Embryonic facial prominence (tissue), 1 donor: ENCODE measurements around the gene GNPTAB.

Source experiments
- DNase-seq: peaks from one replicate; pipeline ENCODE4 v3.0.0-alpha.2; 2016; ENCODE audit errors: extremely low spot score

The GNPTAB gene

DNA sequence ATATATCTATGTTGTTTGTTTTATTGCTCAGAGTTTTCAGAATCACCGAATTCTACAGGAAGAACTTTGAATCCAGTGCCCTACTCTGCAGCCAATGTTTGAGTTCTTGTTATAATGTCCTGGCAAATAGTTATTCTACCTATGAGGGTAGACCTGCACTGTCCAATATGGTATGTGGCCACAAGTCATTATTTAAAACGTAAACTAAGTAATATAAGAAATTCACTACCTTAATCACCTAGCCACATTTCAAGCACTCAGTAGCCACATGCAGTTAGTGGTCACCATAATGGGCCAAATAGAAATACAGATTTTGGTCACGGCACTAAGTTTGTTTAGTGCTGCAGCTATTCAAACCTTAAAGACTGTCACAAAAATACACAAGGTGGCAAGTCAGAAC is 26.4 kb downstream of the GNPTAB start:
- no peak for DNase-seq

DNA sequence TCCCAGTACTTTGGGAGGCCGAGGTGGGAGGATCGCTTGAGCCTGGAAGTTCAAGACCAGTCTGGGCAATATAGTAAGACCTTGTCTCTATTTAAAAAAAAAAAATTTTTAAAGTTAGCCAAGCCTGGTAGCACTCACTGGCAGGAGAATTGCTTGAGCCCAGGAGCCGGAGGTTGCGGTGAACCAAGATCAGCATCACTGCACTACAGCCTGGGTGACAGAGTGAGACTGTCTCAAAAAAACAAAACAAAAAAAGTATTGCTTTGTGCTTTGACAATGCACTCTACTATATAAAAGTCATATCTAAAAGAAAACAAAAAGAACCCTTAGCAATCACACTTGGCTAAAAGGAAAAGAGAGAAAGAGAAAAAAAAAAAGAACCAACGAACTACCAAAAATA is 26.8 kb downstream of the GNPTAB start:
- DNase-seq = no peak

DNA sequence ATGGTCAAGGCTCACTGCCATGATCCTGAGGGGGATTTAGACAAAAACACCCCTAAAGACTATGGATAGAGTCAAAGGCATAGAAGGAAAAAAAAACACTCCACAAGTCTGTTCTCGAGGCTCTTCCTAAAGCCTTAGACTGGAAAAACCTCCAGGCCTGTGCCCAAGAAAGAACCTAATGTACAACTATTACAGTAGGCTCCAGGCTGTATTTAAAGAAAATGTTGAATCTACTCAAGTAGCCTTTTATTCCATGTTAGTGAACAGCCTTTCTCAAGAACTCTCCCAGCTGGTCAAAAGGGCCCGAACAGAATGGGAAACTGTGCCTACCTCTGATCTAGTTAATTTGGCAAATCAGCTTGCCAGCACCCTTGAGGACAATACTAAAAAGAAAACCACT is 28.3 kb downstream of the GNPTAB start:
- no peak for DNase-seq

DNA sequence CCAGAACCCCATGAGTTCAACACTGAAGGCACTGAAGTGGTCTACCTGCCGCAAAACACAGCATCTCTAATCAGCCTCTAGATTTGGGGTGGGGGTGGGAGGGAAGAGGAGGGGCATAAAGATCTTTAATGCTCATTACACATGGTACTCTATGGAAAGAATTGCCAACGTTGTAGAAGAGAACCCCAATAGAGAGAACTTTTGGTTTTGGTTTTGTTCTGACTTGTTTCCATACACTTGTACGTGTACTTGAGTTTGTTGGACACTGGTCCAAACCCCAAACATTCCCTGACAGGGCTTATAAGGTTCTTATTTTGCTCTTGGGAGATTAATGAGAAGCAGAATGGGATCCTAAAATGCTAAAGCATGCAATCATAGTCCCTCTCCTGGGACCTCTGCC is 31.0 kb downstream of the GNPTAB start:
- DNase-seq = no peak

DNA sequence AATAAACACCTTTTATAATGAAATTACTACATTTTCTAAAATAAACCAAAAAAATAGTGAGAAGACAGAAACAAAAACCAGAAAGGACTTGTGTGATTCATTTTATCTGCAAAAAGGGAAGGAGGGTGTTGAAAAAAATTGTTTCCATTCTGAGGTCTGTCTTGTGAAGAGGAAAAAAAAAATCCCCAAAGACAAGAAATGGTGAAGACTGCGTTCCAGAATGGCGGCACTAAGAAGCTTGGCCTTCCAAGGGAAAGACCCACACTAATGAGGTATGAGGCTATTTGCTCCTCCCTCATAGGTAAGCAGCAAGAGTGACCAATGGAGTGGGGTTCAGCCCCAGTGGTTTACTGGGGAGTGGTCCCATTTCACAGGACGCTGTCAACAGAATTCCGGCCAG is 35.0 kb downstream of the GNPTAB start:
- no peak for DNase-seq

DNA sequence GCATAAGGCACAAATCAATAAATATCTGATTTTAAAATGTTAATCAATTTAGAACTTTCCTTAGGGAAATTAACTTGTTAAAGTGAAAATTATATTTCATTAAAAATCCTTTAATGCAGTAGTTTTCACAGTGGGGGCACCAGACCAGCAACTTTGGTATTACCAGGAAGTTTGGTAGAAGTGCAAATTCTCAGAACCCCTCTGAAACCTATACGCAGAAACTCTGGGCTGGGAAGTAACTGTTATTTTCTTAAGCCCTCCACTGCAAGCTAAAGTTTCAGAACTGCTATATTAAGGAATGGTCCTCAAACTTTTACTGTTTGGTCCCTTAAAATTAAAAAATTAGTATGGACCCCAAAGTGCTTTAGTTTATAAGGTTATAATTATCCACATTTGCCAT is 35.7 kb downstream of the GNPTAB start:
- no peak for DNase-seq

DNA sequence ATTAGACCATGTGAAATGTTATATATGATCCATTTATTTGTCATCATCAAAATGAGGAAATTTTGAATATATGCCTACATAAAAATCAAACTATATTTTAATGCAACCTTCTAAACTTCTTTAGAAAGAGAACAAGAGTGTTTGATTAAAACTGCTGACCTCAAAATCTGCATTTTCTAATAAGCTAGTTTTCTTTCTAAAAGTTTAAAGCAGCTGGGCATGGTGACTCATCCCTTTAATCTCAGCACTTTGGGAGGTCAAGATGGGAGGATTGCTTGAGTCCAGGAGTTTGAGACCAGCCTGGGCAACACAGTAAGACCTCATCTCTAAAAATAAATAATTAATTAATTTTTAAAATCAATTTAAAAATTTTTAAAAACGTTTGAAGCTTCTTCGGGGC is 36.2 kb downstream of the GNPTAB start:
- no peak for DNase-seq

DNA sequence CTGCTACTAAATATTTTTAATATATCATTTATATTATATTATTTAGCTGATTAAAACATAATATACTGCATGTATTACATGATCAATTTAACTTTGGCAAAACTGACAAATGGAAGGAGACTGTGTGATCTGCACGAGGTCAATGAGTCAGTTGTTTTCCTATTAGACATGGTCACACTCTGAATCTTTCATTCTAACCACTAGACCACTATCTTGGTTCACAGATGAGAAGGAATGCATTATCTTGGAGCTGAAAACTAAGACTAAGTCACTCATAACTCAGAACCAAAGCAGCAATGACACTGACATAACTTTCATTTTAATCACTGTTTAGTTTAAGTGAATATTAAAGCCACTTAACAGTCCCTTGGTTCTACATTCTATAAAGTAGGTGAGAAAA is 37.4 kb downstream of the GNPTAB start:
- DNase-seq = no peak

DNA sequence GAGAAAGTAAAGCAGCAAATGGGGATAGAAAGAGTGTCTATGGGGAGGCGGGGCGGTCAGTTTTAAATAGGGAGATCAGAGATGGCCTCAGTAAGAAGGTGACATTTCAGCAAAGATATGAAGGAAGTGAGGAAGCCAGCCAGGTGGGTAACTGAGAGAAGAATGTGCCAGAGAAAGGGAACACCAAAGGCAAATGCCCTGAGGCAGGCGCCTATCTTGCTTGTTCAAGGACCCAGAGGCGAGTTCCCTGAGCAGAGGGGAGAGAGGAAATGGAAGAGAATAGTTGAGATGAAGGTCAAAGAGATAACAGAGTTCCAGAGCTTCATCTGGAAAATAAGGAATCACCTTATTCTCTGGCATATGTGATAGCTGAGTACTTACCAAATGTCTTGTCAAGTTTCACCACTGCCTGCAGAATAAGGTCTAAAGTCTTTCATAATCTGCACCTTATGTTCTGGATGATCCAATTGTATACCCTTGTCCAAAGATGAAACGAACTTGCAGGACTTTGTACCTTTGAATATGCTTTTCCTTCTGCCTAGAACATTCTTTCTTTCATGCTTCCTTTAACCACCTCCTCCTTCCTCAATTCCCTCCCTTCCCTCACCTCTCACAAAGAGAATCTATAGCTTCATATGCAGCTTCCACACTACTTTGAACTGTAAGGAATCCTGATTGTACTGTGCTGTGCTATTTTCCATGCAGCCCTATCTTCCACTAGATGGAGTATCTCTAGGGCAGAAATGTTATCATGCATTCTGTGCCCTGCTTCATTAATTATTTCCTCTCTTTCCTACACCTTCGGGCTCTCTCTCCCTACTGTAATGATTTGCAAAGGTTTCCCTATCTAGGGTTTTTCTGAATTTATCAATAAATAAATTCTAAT is 38.5 kb downstream of the GNPTAB start:
- no peak for DNase-seq

DNA sequence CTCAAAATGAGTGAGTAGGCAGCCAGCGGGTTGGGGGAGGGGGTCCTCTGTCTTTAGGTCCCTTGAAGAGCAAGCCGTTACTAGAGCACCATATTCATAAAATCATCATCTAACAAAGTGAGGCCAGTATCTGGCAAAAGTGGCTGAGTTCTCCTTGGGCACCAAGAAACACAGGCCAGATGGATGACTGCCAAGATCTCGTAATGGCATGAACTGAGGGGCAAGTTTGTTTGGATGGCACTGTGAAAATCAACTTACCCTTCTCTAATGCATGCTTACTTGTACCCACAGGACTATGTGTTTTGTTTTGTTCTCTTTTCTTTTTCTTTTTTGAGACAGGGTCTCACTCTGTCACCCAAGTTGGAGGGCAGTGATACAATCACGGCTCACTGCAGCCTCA is 41.6 kb downstream of the GNPTAB start:
- no peak for DNase-seq

DNA sequence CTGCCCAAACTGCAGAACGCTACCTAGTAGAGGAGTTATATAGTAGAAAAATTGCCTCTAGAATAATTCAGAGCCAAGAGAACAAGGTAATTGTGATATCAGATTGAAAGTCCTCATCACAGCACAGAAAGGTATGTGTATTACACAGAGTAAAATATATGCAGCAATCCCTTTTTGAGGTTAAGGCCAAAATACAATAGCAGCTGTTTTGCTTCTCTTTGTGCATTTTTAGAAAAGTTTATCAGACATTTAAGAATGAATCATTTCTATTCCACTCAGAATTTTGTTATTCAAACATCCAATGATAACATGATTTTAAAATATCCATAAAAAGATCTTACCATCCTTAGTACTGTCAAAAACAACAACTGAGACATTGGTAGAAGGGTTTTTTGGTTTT is 45.1 kb downstream of the GNPTAB start:
- DNase-seq = no peak

DNA sequence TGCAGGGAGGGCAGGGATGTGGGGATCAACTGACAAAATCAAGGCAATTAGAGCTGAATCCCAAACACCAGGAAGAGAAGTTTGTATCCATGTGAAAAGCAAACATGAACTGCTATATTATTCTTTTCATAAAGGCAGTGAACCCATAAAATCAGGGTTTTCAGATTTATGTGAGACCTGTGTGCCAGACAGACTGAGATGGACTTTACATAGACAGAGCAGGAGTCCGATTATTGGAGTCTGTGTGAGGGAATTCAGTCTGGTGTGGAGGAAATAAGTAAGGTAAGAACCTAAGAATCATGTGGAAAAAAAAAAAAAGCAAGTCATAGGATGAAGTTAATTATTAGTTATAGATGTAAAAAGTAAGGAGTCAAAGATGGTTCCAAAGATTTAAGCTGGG is 46.4 kb downstream of the GNPTAB start:
- no peak for DNase-seq

DNA sequence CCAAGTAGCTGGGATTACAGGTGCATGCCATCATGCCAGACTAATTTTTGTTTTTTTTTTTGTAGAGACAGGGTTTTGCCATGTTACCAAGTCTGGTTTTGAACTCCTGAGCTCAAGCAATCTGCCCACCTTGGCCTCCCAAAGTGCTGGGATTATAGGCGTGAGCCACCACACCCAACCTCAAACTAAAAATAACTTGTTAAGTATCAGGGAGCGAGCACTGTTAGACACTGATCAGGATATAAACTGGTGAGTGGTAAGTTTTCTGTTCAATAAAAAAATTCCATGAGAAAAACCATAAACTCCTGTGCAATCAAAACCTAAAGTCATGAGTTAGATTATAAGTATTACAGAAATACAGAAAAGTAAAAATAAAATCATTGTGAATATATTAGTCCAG is 46.9 kb downstream of the GNPTAB start:
- DNase-seq = no peak

DNA sequence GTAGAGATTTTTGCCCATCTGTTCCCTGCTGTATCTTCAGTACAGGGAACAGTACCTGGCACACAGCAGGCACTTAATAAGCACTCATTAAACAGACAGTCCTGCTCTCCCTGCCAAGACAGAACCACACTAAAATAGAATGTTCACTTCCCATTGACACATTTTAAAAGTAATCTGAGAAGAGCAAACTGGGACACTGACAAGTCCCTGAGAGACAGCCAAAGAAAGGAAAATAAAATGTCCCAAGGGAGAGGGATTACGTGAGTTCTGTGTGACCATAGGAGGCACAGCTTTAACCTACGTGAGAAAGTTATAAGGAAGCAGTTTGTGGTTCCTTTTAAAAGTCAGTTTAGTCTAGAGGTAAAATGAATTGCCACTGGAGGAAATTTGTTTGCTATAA is 47.6 kb downstream of the GNPTAB start:
- no peak for DNase-seq

DNA sequence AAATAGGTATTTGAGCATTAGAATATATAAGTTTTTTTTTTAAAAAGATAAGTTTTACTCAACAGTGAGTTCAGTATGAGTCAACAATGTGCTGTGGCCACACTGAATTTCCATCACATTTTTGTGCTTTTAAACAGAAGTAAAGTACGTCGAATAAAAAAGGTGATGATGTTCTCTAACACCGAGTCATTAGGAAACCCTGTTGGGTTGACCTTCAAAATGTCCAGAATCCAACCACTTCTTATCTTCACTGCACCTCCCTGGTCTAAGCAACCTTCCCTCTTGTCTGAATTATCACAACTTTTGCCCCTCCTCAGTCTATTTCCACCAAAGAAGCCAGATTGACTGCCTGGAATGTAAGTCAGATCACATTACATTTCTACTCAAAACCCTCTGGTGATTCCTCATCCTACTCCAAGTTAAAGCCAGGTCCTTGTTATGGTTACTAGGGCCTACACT is 48.5 kb downstream of the GNPTAB start:
- no peak for DNase-seq

DNA sequence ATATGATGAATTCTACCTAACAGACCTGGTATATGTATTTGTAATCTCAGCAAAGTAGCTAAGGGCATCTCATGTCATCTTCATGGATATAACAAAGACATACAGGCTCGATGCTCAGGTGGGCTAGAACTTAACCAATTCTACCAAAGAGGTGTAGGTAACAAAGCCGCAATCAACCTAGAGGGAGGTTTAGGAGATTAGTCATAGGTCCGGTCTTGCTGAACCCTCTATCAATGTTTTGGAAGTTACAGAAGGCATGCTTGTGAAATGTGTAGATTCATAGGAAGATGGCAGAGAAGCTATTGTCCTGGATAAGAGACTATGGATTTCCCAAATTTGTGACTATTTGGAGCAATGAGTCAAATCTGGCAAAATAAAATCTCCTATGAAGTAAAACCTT is 48.9 kb downstream of the GNPTAB start:
- DNase-seq = no peak

DNA sequence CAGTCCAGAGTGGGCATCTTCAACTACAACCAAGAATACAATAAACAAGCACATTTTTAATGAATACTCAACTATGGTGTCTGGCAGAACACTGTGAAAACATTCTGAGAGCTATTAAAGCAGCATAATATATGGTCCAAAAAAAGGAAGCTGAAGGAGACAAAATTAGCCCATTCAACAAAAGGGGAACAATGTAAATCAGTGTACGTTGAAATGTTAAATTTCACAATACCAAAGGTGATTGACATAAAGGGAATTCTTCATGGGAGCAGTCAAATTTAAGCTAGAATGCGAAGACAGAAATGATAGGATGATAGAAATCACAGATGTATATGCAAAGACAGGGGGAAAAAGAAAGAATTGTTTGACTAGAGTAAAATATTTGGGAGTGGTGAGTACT is 50.2 kb downstream of the GNPTAB start:
- DNase-seq = no peak

DNA sequence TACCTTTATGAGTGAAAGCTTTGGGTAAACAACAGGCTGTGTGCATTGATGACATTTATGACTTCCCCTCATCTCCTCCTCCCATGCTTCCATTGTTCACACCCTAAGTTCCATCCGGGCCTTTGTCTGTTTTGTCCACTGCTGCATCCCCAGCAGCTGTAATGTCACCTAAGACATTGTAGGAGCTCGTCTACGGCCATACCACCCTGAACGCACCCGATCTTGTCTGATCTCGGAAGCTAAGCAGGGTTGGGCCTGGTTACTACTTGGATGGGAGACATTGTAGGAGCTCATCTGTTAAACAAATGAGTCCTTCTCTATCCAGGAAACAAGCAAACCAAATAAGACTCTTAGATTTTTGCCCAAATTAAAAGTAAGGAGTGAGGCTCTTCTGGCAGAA is 51.1 kb downstream of the GNPTAB start:
- no peak for DNase-seq

DNA sequence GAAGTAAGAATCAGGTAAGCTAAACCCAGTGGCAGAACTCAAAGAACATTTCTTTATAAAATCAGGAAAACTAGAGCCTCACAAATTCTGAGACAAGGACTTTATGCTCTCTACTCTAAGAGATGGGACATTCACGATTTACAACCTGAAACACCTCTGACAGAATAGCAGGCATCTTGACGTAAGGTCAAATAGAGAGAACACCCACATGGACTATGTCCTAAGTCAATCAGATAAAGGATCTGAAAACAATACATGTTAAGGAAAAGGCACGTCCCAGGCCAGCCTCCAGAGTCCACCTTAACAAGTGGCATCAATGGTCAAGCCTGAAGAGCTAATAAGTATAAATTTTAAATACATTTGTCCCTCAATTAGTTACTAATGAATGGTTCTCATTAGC is 51.6 kb downstream of the GNPTAB start:
- DNase-seq = no peak

DNA sequence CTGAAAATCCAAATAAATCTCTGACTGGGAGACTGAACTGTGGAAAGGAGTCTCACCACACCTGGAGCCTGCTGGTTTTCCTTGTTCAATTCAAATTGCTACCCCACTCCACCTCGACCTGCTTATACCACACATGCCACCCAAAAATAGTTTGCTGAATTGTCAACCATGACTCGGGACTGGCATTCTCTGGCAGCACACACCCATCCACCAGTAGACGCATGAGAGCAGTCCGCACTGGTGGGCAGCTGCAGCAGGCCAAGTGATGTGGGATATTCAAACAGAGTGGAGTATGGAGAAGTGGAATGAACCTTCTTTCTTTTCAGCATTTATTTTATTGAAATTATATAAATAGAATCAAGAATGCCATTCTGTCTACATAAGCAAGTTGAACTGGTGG is 52.8 kb downstream of the GNPTAB start:
- DNase-seq = no peak

DNA sequence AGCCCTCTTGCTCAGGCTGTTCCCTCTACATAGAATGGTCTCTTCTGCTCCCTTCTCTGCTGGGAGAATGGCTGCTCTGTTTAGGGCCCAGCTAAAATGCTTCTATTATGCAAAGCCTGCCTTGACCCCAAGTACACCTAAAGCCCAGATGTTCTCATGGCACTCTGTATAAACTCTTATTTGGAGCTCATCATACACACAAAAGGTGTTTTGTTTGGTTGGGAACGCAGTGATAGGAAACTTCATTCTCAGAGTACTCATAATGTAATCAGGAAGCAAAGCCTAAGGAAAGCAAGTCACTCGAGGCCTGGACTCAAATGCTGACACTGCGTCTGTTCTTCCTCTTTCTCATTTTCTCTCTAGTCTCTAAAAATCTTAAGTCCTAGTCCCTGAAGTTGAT is 53.3 kb downstream of the GNPTAB start:
- no peak for DNase-seq

DNA sequence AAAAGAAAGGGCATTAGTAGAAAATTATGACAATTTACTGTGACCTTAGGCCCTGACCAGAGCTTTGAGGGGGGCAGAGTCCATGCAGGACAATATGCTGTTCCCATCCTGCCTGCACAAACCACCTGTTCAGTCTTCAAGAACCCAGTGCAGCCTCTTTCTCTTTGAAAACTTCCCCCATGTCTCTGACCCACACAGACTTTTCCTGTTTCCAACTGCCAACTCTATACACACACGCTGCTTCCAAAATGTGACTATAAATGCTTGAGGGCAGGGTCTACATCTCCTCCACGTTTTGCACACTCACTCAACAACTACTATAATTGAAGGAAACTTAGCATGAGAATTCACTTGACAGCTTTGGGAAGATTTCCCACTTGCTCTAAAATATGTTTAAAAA is 54.9 kb downstream of the GNPTAB start:
- DNase-seq = no peak

DNA sequence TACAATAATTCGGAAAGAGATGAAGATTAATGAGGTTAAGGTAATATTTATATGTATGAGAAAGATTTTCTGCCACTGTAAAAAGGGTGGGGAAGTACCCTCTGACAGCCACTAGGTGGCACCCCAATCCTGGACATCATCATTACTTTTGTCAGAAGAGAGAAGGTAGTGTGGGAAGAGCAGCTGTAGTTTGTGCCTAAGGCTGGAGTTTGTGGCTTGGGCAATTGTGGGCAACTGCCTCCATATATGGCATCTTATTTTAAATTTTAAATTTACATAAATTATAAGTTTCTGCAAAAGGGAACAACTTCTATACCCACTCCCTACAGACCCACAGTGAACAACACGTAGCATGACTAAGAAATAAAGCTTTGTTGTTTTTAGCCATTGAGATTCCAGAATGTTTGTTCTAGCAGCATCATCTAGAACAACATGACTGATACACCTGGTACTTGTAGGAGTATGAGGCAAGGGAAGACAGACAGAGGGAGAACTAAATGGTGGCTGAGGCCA is 57.1 kb downstream of the GNPTAB start:
- peak; percentile 60 for DNase-seq
